Caco-2 (cell line): Measurements from ENCODE around the gene ALOX12B. TPM values are rescaled to one million over a fixed set of nuclear protein-coding genes. Genes with fewer than 3 reads are reported as not detected.

ENCODE experiments used
- BruUV-seq: library from RNA; stranded (reverse); fragments of 400-500 nt; replicated peaks from 2 replicates; lab custom pipeline; 2021; lab: Mats Ljungman, UMichigan
- CTCF ChIA-PET: fragments of 300-600 bp; sonication (Branson Sonifier 250); formaldehyde crosslinking; loops from one replicate; lab custom pipeline; 2022; ENCODE audit warnings: antibody characterized with exemption; lab: Charles Lee
- POLR2A ChIA-PET: fragments of 300-600 bp; sonication (Branson Sonifier 250); formaldehyde crosslinking; loops from one replicate; lab custom pipeline; 2022; ENCODE audit warnings: antibody characterized with exemption; lab: Charles Lee
- DNase-seq, 2 experiments: peaks; one replicate each; pipeline versions ENCODE4 v3.0.0 to v3.0.0-alpha.2; 2020 to 2022
- H3K27me3 ChIP-seq: replicated peaks from 2 replicates; pipeline ENCODE4 v1.6.0; 2011; ENCODE audit warnings: low read length; ENCODE audit not compliant: control insufficient read depth, insufficient read depth
- H3K36me3 ChIP-seq: 2 replicates; pipeline ENCODE4 v1.5.1; 2011; ENCODE audit warnings: low read length; ENCODE audit not compliant: control insufficient read depth, insufficient read depth
- H3K4me1 ChIP-seq: fragments of 250-450 bp; sonication (Bioruptor Pico); 2 replicates; pipeline ENCODE4 v1.5.1; 2020; ENCODE audit warnings: mild to moderate bottlenecking
- H3K4me3 ChIP-seq: 2 replicates; pipeline ENCODE4 v1.5.1; 2011; ENCODE audit warnings: low read depth, mild to moderate bottlenecking, control low read depth, low read length
- H3K9me3 ChIP-seq: fragments of 250-450 bp; sonication (Bioruptor Pico); 2 replicates; pipeline ENCODE4 v1.5.1; 2020; ENCODE audit warnings: mild to moderate bottlenecking, moderate library complexity
- H3K27ac Mint-ChIP-seq: one replicate; pipeline ENCODE4 v1.8.0; 2022; ENCODE audit warnings: mixed read lengths; ENCODE audit not compliant: unreplicated experiment
- H3K27me3 Mint-ChIP-seq: one replicate; pipeline ENCODE4 v1.8.0; 2022; ENCODE audit warnings: mixed read lengths; ENCODE audit not compliant: insufficient read depth, unreplicated experiment
- H3K36me3 Mint-ChIP-seq: one replicate; pipeline ENCODE4 v1.8.0; 2022; ENCODE audit warnings: mild to moderate bottlenecking, mixed read lengths; ENCODE audit not compliant: insufficient read depth, unreplicated experiment
- H3K4me1 Mint-ChIP-seq: one replicate; pipeline ENCODE4 v1.8.0; 2022; ENCODE audit warnings: low read depth, mixed read lengths; ENCODE audit not compliant: unreplicated experiment
- H3K4me3 Mint-ChIP-seq: one replicate; pipeline ENCODE4 v1.8.0; 2022; ENCODE audit warnings: mild to moderate bottlenecking, moderate library complexity, mixed read lengths; ENCODE audit not compliant: unreplicated experiment
- H3K9me3 Mint-ChIP-seq: one replicate; pipeline ENCODE4 v1.8.0; 2022; ENCODE audit warnings: mixed read lengths; ENCODE audit not compliant: unreplicated experiment
- CTCF ChIP-seq, 2 experiments: fragments of 200-600 bp in 1 of 2; IDR thresholded peaks; 1 replicate in 1 of 2; 2 replicates in 1 of 2; pipeline versions ENCODE4 v1.5.1 to v1.8.0; 2011 to 2022; ENCODE audit warnings: antibody characterized with exemption in 1 of 2, control low read depth in 1 of 2, inconsistent platforms in 1 of 2, low read depth in 1 of 2, low read length in 1 of 2, mild to moderate bottlenecking in 1 of 2, moderate library complexity in 1 of 2; ENCODE audit not compliant: insufficient read depth in 1 of 2, severe bottlenecking in 1 of 2, unreplicated experiment in 1 of 2
- intact Hi-C: fragments of 100-400 bp; cut with micrococcal nuclease; formaldehyde crosslinking; loops from one replicate; pipeline ENCODE4 v1.10.0; 2022; ENCODE audit not compliant: unreplicated experiment
- total RNA-seq: library from RNA; stranded (reverse); gene quantifications from 2 replicates; pipeline ENCODE4 v1.2.3, GENCODE V29; 2022

Gene ALOX12B
- total RNA-seq, 1 experiment from 2014 or later: 0.34 TPM

GRCh38 chr17:8131844-8132441 lies 44.4 kb upstream of the ALOX12B start:
- Histone ChIP-seq H3K9me3 (no peaks in the 10 kb centered on the region), H3K27me3 (no peaks in the 10 kb centered on the region), H3K4me1 (no peaks in the 10 kb centered on the region), H3K36me3 (no peaks in the 10 kb centered on the region), H3K4me3 (no peak overlapping the region)
- no peak overlapping the region for H3K4me3 Mint-ChIP-seq
- H3K4me1 Mint-ChIP-seq: peaks cover 5% of the 10 kb centered on the region
- H3K36me3 Mint-ChIP-seq: peaks cover 10% of the 10 kb centered on the region
- BruUV-seq: no TSS peak
- no peak overlapping the region for H3K27ac Mint-ChIP-seq
- intact Hi-C loops: no loop called here
- no peak for DNase-seq
- ChIA-PET POLR2A (interaction anchor here (0.5 kb wide), 1 partner anchor 58 kb away, joined by 3 read pairs; the partner anchor contains the start of gene BORCS6), CTCF (no interaction called here)
- TF ChIP-seq CTCF (IDR thresholded peaks at IDR 0.05; ENCODE audit: insufficient read depth in 1 of 2, low read depth in 1 of 2, low read length in 1 of 2, severe bottlenecking in 1 of 2, unreplicated experiment in 1 of 2): no peak
- no peaks in the 10 kb centered on the region for H3K9me3 Mint-ChIP-seq
- H3K27me3 Mint-ChIP-seq: peaks cover 3% of the 10 kb centered on the region

GRCh38 chr17:8128125-8128784 lies 40.7 kb upstream of the ALOX12B start:
- Histone ChIP-seq H3K36me3 (no peaks in the 10 kb centered on the region), H3K27me3 (no peaks in the 10 kb centered on the region), H3K9me3 (no peaks in the 10 kb centered on the region), H3K4me1 (no peaks in the 10 kb centered on the region), H3K4me3 (no peak overlapping the region)
- BruUV-seq: no TSS peak
- no peak for DNase-seq
- peaks cover 36% of the 10 kb centered on the region for H3K36me3 Mint-ChIP-seq
- POLR2A ChIA-PET: no interaction called here
- H3K27ac Mint-ChIP-seq: no peak overlapping the region
- TF ChIP-seq CTCF (IDR thresholded peaks at IDR 0.05; ENCODE audit: insufficient read depth in 1 of 2, low read depth in 1 of 2, low read length in 1 of 2, severe bottlenecking in 1 of 2, unreplicated experiment in 1 of 2): no peak
- CTCF ChIA-PET: no interaction called here
- intact Hi-C loops: no loop called here
- H3K9me3 Mint-ChIP-seq: no peaks in the 10 kb centered on the region
- peaks cover 27% of the 10 kb centered on the region for H3K4me1 Mint-ChIP-seq
- H3K27me3 Mint-ChIP-seq: peaks cover 3% of the 10 kb centered on the region
- no peak overlapping the region for H3K4me3 Mint-ChIP-seq

GRCh38 chr17:8126491-8127066 lies 39.1 kb upstream of the ALOX12B start:
- Histone ChIP-seq H3K27me3 (no peaks in the 10 kb centered on the region; the same call in 1 of the 2 replicates), H3K9me3 (no peaks in the 10 kb centered on the region), H3K4me1 (no peaks in the 10 kb centered on the region), H3K36me3 (no peaks in the 10 kb centered on the region), H3K4me3 (peak overlapping the region; percentile 54)
- intact Hi-C loops: no loop called here
- peaks cover 36% of the 10 kb centered on the region for H3K36me3 Mint-ChIP-seq
- TF ChIP-seq CTCF (IDR thresholded peaks at IDR 0.05; ENCODE audit: insufficient read depth in 1 of 2, low read depth in 1 of 2, low read length in 1 of 2, severe bottlenecking in 1 of 2, unreplicated experiment in 1 of 2): no peak
- no peaks in the 10 kb centered on the region for H3K9me3 Mint-ChIP-seq
- CTCF ChIA-PET: interaction anchor here (0.8 to 1.0 kb wide), 2 partner anchors 12 to 32 kb away, joined by 3 to 4 read pairs; no protein-coding TSS in a partner anchor
- peak in 1 of 2 experiments; percentile 37 for DNase-seq
- POLR2A ChIA-PET: interaction anchor here (0.6 to 1.1 kb wide), 2 partner anchors 47 to 97 kb away, joined by 3 to 6 read pairs; no protein-coding TSS in a partner anchor
- BruUV-seq: no TSS peak
- H3K27ac Mint-ChIP-seq: peak overlapping the region; percentile 64
- peaks cover 27% of the 10 kb centered on the region for H3K4me1 Mint-ChIP-seq
- peaks cover 3% of the 10 kb centered on the region for H3K27me3 Mint-ChIP-seq
- peak overlapping the region; percentile 87 for H3K4me3 Mint-ChIP-seq
